Ureter (tissue), 1 donor: ENCODE measurements around the gene ERN1. TPM values are rescaled to one million over a fixed set of nuclear protein-coding genes. Genes with fewer than 3 reads are reported as not detected.

Experiments used
- total RNA-seq: library from RNA; stranded (reverse); gene quantifications from one replicate; pipeline ENCODE4 v1.2.4, GENCODE V29; 2023
- donor health status: DM: yes; HTN: yes; CAD: no.

Gene ERN1
- total RNA-seq, 1 donor from 2014 or later, result 49.2 TPM

Other genes with a start within 250 kb of the ERN1 start
- not detected for gene GH2, start 248.2 kb downstream of the ERN1 start, total RNA-seq
- gene CSH1, start 233.6 kb downstream of the ERN1 start, total RNA-seq, result not detected
- not detected for gene CSHL1, start 218.9 kb downstream of the ERN1 start, total RNA-seq
- gene GH1, start 211.3 kb downstream of the ERN1 start, total RNA-seq, result not detected
- 12.5 TPM for gene CD79B, start 197.8 kb downstream of the ERN1 start, total RNA-seq
- gene SCN4A, start 157.2 kb downstream of the ERN1 start, total RNA-seq, result 2.2 TPM
- 3.5 TPM for gene PRR29, start 131.8 kb downstream of the ERN1 start, total RNA-seq
- gene ICAM2, start 109.5 kb downstream of the ERN1 start, total RNA-seq, result 39.0 TPM
- 31.6 TPM for gene TEX2, start 133.1 kb upstream of the ERN1 start, total RNA-seq